Measurements from ENCODE around the gene SLC35A2. TPM values are rescaled to one million over a fixed set of nuclear protein-coding genes. Genes with fewer than 3 reads are reported as not detected.

The SLC35A2 gene
- total and polyA plus RNA-seq, 4 donors = 16.7 to 41.2 (median 32.0) TPM

- H3K4me1 ChIP-seq (ENCODE audit: control insufficient read depth in 5 of 5, insufficient read depth in 5 of 5, low read length in 5 of 5) = peaks cover 0 to 32% (median 9%) of the 10 kb centered on the region in 5 donors
- DNase-seq (peak; percentile 98 to 99 (median 98)), ATAC-seq (ENCODE audit: insufficient read depth, low FRiP score) (peak; percentile 89)
- H3K9ac ChIP-seq (ENCODE audit: insufficient read depth in 1 of 2, low read length in 2 of 2) = peak overlapping the region; percentile 74 to 82
- H3K36me3 ChIP-seq (ENCODE audit: control insufficient read depth in 4 of 4, insufficient read depth in 4 of 4, low read length in 4 of 4) = peaks cover 0 to 5% (median 2%) of the 10 kb centered on the region in 4 donors
- H3K27ac ChIP-seq (ENCODE audit: low read depth in 1 of 2, low read length in 1 of 2) = peak overlapping the region; percentile 90 to 98
- H3K27me3 ChIP-seq (ENCODE audit: control insufficient read depth in 3 of 3, insufficient read depth in 3 of 3, low read length in 2 of 3) = no peaks in the 10 kb centered on the region
- TF ChIP-seq, protein P1, sequence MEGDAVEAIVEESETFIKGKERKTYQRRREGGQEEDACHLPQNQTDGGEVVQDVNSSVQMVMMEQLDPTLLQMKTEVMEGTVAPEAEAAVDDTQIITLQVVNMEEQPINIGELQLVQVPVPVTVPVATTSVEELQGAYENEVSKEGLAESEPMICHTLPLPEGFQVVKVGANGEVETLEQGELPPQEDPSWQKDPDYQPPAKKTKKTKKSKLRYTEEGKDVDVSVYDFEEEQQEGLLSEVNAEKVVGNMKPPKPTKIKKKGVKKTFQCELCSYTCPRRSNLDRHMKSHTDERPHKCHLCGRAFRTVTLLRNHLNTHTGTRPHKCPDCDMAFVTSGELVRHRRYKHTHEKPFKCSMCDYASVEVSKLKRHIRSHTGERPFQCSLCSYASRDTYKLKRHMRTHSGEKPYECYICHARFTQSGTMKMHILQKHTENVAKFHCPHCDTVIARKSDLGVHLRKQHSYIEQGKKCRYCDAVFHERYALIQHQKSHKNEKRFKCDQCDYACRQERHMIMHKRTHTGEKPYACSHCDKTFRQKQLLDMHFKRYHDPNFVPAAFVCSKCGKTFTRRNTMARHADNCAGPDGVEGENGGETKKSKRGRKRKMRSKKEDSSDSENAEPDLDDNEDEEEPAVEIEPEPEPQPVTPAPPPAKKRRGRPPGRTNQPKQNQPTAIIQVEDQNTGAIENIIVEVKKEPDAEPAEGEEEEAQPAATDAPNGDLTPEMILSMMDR (IDR thresholded peaks at IDR 0.05; ENCODE audit: control extremely low read depth, extremely low read depth) = no peak
- 0 to 37% methylated on average over 54 to 66 of the region's 66 CpGs for WGBS, 2 donors
- peak overlapping the region; percentile 65 for H3K4me3 ChIP-seq
- H3K9me3 ChIP-seq (ENCODE audit: control insufficient read depth in 4 of 4, insufficient read depth in 3 of 4, low read length in 3 of 4) = no peaks in the 10 kb centered on the region
Measured at GRCh38 chrX:48957827-48958634, 46.6 kb upstream of the SLC35A2 start.

DNA sequence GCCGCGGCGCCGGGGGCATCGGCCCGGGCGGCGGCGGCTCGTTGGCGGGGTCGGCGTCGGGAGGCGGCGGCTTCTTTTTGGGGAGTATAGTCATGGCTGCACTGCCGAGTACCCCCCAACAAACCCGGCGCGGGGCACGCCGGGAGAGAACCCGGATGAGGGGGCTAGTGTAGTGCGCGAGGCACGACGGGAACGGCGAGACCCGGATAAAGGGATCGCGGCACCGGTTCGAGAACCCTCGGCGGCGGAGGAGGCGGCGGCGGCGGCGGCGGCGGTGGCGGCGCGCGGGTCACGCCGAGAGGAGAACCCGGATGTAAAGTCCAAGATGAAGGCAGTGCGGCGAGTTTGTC is 46.0 kb upstream of the SLC35A2 start, which contains the start of gene OTUD5:
OTUD5 (minus strand) TSS at position 131 of the 350 bp plus-strand sequence; CDS start at position 94, 37 bp downstream.
- Histone ChIP-seq H3K27me3 (ENCODE audit: control insufficient read depth in 3 of 3, insufficient read depth in 3 of 3, low read length in 2 of 3) (no peaks in the 10 kb centered on the region), H3K4me3 (peak within 1 kb of the TSS; percentile 65), H3K27ac (ENCODE audit: low read depth in 1 of 2, low read length in 1 of 2) (peak within 1 kb of the TSS; percentile 87 to 98), H3K9me3 (ENCODE audit: control insufficient read depth in 4 of 4, insufficient read depth in 3 of 4, low read length in 3 of 4) (no peaks in the 10 kb centered on the region), H3K36me3 (ENCODE audit: control insufficient read depth in 4 of 4, insufficient read depth in 4 of 4, low read length in 4 of 4) (peaks cover 0 to 5% (median 2%) of the 10 kb centered on the region in 4 donors), H3K4me1 (ENCODE audit: control insufficient read depth in 5 of 5, insufficient read depth in 5 of 5, low read length in 5 of 5) (peaks cover 0 to 30% (median 11%) of the 10 kb centered on the region in 5 donors), H3K9ac (ENCODE audit: insufficient read depth in 1 of 2, low read length in 2 of 2) (peak within 1 kb of the TSS; percentile 77 to 82)
- DNase-seq (no peak), ATAC-seq (ENCODE audit: insufficient read depth, low FRiP score) (no peak)
- TF ChIP-seq, protein P1 (IDR thresholded peaks at IDR 0.05; ENCODE audit: control extremely low read depth, extremely low read depth) = no peak
- WGBS, 2 donors = 6 to 45% methylated on average over 7 to 53 of the region's 53 CpGs

DNA sequence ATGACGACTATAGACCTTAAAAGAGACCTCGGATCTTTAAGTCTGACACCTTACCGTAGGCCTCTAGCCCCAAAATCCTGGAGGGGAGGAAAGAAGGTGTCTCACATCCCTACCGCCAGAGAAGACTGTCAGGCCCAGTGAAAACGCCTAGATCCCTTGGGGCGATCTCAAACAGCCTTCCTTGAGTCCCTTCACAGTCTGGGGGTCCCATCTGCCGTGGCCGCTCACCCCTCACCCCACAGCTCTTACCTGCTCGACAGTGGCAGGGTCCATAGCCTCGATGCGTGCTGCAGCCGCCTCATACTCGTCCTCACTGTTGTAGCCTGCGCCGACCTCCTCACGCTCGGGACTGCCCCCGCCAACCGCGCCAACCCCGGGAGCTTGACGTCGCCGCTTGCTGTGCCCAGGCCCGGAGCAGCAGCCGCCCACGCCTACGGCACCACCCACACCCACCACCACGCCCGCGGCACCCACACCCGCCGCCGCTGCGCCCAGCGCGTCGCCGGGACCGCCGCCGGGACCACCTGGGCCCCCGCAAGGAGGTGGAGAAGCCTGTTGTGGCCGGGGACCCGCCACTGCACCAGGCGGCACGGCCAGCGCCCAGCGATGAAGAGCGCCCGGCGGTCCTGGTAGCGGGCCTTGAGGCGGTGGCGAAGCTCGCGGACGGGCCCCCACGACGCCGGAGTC is 45.4 kb upstream of the SLC35A2 start:
- Histone ChIP-seq H3K27ac (ENCODE audit: low read depth in 1 of 2, low read length in 1 of 2) (peak overlapping the region; percentile 87 to 98), H3K9ac (ENCODE audit: insufficient read depth in 1 of 2, low read length in 2 of 2) (peak overlapping the region; percentile 63 to 77), H3K36me3 (ENCODE audit: control insufficient read depth in 4 of 4, insufficient read depth in 4 of 4, low read length in 4 of 4) (peaks cover 0 to 5% (median 2%) of the 10 kb centered on the region in 4 donors), H3K9me3 (ENCODE audit: control insufficient read depth in 4 of 4, insufficient read depth in 3 of 4, low read length in 3 of 4) (no peaks in the 10 kb centered on the region), H3K4me1 (ENCODE audit: control insufficient read depth in 5 of 5, insufficient read depth in 5 of 5, low read length in 5 of 5) (peaks cover 0 to 25% (median 9%) of the 10 kb centered on the region in 5 donors), H3K27me3 (ENCODE audit: control insufficient read depth in 3 of 3, insufficient read depth in 3 of 3, low read length in 2 of 3) (no peaks in the 10 kb centered on the region), H3K4me3 (peak overlapping the region; percentile 65)
- ATAC-seq (ENCODE audit: insufficient read depth, low FRiP score) (no peak), DNase-seq (no peak)
- WGBS, 2 donors = 7 to 35% methylated on average over 16 to 61 of the region's 61 CpGs
- TF ChIP-seq, protein P1 (IDR thresholded peaks at IDR 0.05; ENCODE audit: control extremely low read depth, extremely low read depth) = no peak

All from lung (tissue), 12 donors.